Measurements from ENCODE around the gene CDH23.

Gene CDH23

GRCh38 chr10:71658467-71658745, 261.7 kb downstream of the CDH23 start:
- TF ChIP-seq CTCF (conservative IDR thresholded peaks at IDR 0.05; ENCODE audit: low read depth, low read length): no peak
- DNase-seq (ENCODE audit: low read depth): no peak
- no peak overlapping the region for H3K4me3 ChIP-seq (ENCODE audit: low read depth, low read length)

GRCh38 chr10:71659111-71659634, 262.5 kb downstream of the CDH23 start:
- TF ChIP-seq CTCF (conservative IDR thresholded peaks at IDR 0.05; ENCODE audit: low read depth, low read length): no peak
- no peak overlapping the region for H3K4me3 ChIP-seq (ENCODE audit: low read depth, low read length)
- DNase-seq (ENCODE audit: low read depth): no peak

GRCh38 chr10:71659737-71660136, 263.0 kb downstream of the CDH23 start:
- no peak for TF ChIP-seq CTCF (conservative IDR thresholded peaks at IDR 0.05; ENCODE audit: low read depth, low read length)
- no peak overlapping the region for H3K4me3 ChIP-seq (ENCODE audit: low read depth, low read length)
- no peak for DNase-seq (ENCODE audit: low read depth)

- TF ChIP-seq CTCF (conservative IDR thresholded peaks at IDR 0.05; ENCODE audit: low read depth, low read length): no peak
- H3K4me3 ChIP-seq (ENCODE audit: low read depth, low read length): no peak overlapping the region
- DNase-seq (ENCODE audit: low read depth): no peak
These were observed 263.6 kb downstream of the CDH23 start for GRCh38 chr10:71660313-71660712.

GRCh38 chr10:71661060-71661622, 264.4 kb downstream of the CDH23 start:
- TF ChIP-seq CTCF (conservative IDR thresholded peaks at IDR 0.05; ENCODE audit: low read depth, low read length): no peak
- no peak overlapping the region for H3K4me3 ChIP-seq (ENCODE audit: low read depth, low read length)
- DNase-seq (ENCODE audit: low read depth): no peak

GRCh38 chr10:71661779-71662336, 265.1 kb downstream of the CDH23 start:
- DNase-seq (ENCODE audit: low read depth): no peak
- TF ChIP-seq CTCF (conservative IDR thresholded peaks at IDR 0.05; ENCODE audit: low read depth, low read length): no peak
- no peak overlapping the region for H3K4me3 ChIP-seq (ENCODE audit: low read depth, low read length)

GRCh38 chr10:71663311-71663710, 266.6 kb downstream of the CDH23 start:
- DNase-seq (ENCODE audit: low read depth): no peak
- TF ChIP-seq CTCF (conservative IDR thresholded peaks at IDR 0.05; ENCODE audit: low read depth, low read length): no peak

More at GRCh38 chr10:71663311-71663710, 266.6 kb downstream of the CDH23 start:
- no peak overlapping the region for H3K4me3 ChIP-seq (ENCODE audit: low read depth, low read length)

All from choroid plexus epithelial cell (primary cell).